Liver (tissue), 9 donors: ENCODE data around the gene IRF9. TPM values are rescaled to one million over a fixed set of nuclear protein-coding genes. Genes with fewer than 3 reads are reported as not detected.

ENCODE experiments used
- DNase-seq: peaks from one replicate; pipeline ENCODE4 v3.0.0-alpha.2; 2017; ENCODE audit warnings: low spot score
- H3K27ac ChIP-seq, 2 donors: one replicate each; pipeline ENCODE4 v1.7.0; 2013; ENCODE audit warnings: inconsistent platforms in 2 of 2, low read length in 2 of 2, control low read depth in 1 of 2, low read depth in 1 of 2, mild to moderate bottlenecking in 1 of 2
- H3K27me3 ChIP-seq, 4 donors: one replicate each; pipeline versions ENCODE4 v1.6.1 to v1.7.0; 2013; ENCODE audit warnings: low read length in 3 of 4, inconsistent platforms in 1 of 4, mild to moderate bottlenecking in 1 of 4, moderate library complexity in 1 of 4; ENCODE audit not compliant: control insufficient read depth in 4 of 4, insufficient read depth in 4 of 4
- H3K36me3 ChIP-seq, 4 donors: one replicate each; pipeline versions ENCODE4 v1.6.1 to v1.7.0; 2013; ENCODE audit warnings: low read length in 3 of 4, mild to moderate bottlenecking in 3 of 4, low read depth in 1 of 4, moderate library complexity in 1 of 4; ENCODE audit not compliant: control insufficient read depth in 4 of 4, insufficient read depth in 3 of 4
- H3K4me1 ChIP-seq, 4 donors: one replicate each; pipeline versions ENCODE4 v1.6.1 to v1.7.0; 2013; ENCODE audit warnings: low read length in 3 of 4, mild to moderate bottlenecking in 3 of 4, moderate library complexity in 1 of 4; ENCODE audit not compliant: control insufficient read depth in 4 of 4, insufficient read depth in 4 of 4
- H3K4me3 ChIP-seq, 3 donors: one replicate each; pipeline versions ENCODE4 v1.6.1 to v1.7.0; 2013; ENCODE audit warnings: low read length in 3 of 3, control low read depth in 1 of 3, low read depth in 1 of 3, mild to moderate bottlenecking in 1 of 3
- H3K9ac ChIP-seq, 2 donors: one replicate each; pipeline ENCODE4 v1.7.0; 2013; ENCODE audit warnings: low read length in 2 of 2, mild to moderate bottlenecking in 2 of 2, moderate library complexity in 2 of 2, control low read depth in 1 of 2, low read depth in 1 of 2
- H3K9me3 ChIP-seq, 4 donors: one replicate each; pipeline versions ENCODE4 v1.6.1 to v1.7.0; 2013; ENCODE audit warnings: low read length in 3 of 4; ENCODE audit not compliant: control insufficient read depth in 4 of 4
- ATF3 ChIP-seq: IDR thresholded peaks from 2 replicates; pipeline ENCODE4 v1.6.1; 2016; ENCODE audit warnings: antibody characterized with exemption
- EGR1 ChIP-seq, 2 donors: IDR thresholded peaks; 2 replicates each; pipeline ENCODE4 v1.6.1; 2016 to 2018; ENCODE audit warnings: antibody characterized with exemption in 2 of 2, low read depth in 2 of 2
- FOXA2 ChIP-seq: IDR thresholded peaks from 2 replicates; pipeline ENCODE4 v1.6.1; 2016; ENCODE audit warnings: antibody characterized with exemption
- GABPA ChIP-seq, 2 donors: IDR thresholded peaks in 1 of 2; conservative IDR thresholded peaks in 1 of 2; 2 replicates each; pipeline ENCODE4 v1.6.1; 2016; ENCODE audit warnings: antibody characterized with exemption in 2 of 2, mild to moderate bottlenecking in 1 of 2, moderate library complexity in 1 of 2
- HNF4A ChIP-seq, 2 donors: conservative IDR thresholded peaks; 2 replicates each; pipeline ENCODE4 v1.6.1; 2016; ENCODE audit warnings: antibody characterized with exemption in 2 of 2, mild to moderate bottlenecking in 2 of 2
- HNF4G ChIP-seq: IDR thresholded peaks from 2 replicates; pipeline ENCODE4 v1.6.1; 2016; ENCODE audit warnings: antibody characterized with exemption
- MAX ChIP-seq: IDR thresholded peaks from 2 replicates; pipeline ENCODE4 v1.6.1; 2016; ENCODE audit warnings: antibody characterized with exemption
- NR2F2 ChIP-seq: IDR thresholded peaks from 2 replicates; pipeline ENCODE4 v1.6.1; 2016; ENCODE audit warnings: antibody characterized with exemption
- RAD21 ChIP-seq, 2 donors: IDR thresholded peaks; 2 replicates each; pipeline ENCODE4 v1.6.1; 2016; ENCODE audit warnings: antibody characterized with exemption in 2 of 2, mild to moderate bottlenecking in 2 of 2
- REST ChIP-seq: IDR thresholded peaks from 2 replicates; pipeline ENCODE4 v1.6.1; 2016; ENCODE audit warnings: antibody characterized with exemption, mild to moderate bottlenecking
- RXRA ChIP-seq, 2 donors: IDR thresholded peaks; 2 replicates each; pipeline ENCODE4 v1.6.1; 2017 to 2018; ENCODE audit warnings: antibody characterized with exemption in 2 of 2, mild to moderate bottlenecking in 1 of 2
- SP1 ChIP-seq: IDR thresholded peaks from 2 replicates; pipeline ENCODE4 v1.6.1; 2018; ENCODE audit warnings: antibody characterized with exemption, mild to moderate bottlenecking
- TAF1 ChIP-seq: conservative IDR thresholded peaks from 2 replicates; pipeline ENCODE4 v1.6.1; 2016; ENCODE audit warnings: antibody characterized with exemption, mild to moderate bottlenecking
- YY1 ChIP-seq: IDR thresholded peaks from 2 replicates; pipeline ENCODE4 v1.6.1; 2016; ENCODE audit warnings: antibody characterized with exemption, mild to moderate bottlenecking
- ZBTB33 ChIP-seq: IDR thresholded peaks from 2 replicates; pipeline ENCODE4 v1.6.1; 2016; ENCODE audit warnings: antibody characterized with exemption
- WGBS: extraction: QIAGEN DNeasy Blood & Tissue Kit; methylation state at CpG from one replicate; pipeline ENCODE4 v1.1.7; 2013; 5-methylcytosine and 5-hydroxymethylcytosine counted together
- polyA plus RNA-seq, 2 donors: library from polyadenylated mRNA; stranded (reverse) in 1 of 2; unstranded in 1 of 2; fragments of 200-250 nt in 1 of 2; fragments of >200 nt in 1 of 2; fragmentation: Nextera tagmentation in 1 of 2; extraction: Ambion mirVana in 1 of 2; gene quantifications; one replicate each; pipeline versions ENCODE4 v1.2.1 to v1.2.3, GENCODE V29; 2013 to 2015
- total RNA-seq, 2 donors: library from RNA; depleted of rRNA; stranded (reverse); fragments of >200 nt; gene quantifications; one replicate each; pipeline ENCODE4 v1.2.3, GENCODE V29; 2014
- TF ChIP-seq, protein P1 (sequence below): fragments of 150-350 bp; IDR thresholded peaks from 2 replicates; pipeline ENCODE4 v1.5.1; 2017; ENCODE audit warnings: improper control_type of control experiment, low read depth, low read length; ENCODE audit not compliant: missing input control
- donor health status: healthy.
- donor health status: healthy.
- donor health status: healthy.
- donor health status: healthy.
- donor health status: healthy.

IRF9 gene
- total and polyA plus RNA-seq, 4 donors: 37.9 to 60.9 (median 51.0) TPM

DNA sequence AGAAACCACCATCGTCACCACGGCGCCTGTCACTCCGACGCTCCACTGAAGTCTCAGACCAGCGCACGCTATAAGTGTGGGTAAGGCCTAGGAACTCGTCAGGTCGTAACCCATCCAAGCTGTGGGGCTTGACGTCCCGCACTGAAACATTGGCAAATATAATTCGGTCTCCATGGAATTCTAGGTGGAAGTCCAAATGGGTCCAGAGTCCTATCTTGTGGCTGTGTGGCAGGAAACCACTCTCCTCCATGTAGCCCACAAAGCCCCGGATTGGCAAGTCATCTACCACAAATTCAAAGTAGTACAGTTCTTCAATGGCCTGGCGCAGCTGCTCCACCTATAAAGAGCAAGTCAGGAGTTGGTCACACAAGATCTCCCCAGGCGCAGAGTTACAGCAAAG lies 31.9 kb downstream of the IRF9 start:
- H3K27ac ChIP-seq: no peak overlapping the region
- H3K9me3 ChIP-seq: no peaks in the 10 kb centered on the region
- no peak overlapping the region for H3K4me3 ChIP-seq
- WGBS: 90% methylated on average over 15 of the region's 15 CpGs
- H3K9ac ChIP-seq: no peak overlapping the region
- no peaks in the 10 kb centered on the region for H3K27me3 ChIP-seq
- DNase-seq: no peak
- H3K4me1 ChIP-seq: peaks cover 2 to 30% (median 21%) of the 10 kb centered on the region in 4 donors
- TF ChIP-seq RAD21 (IDR thresholded peaks at IDR 0.05): no peak
- TF ChIP-seq ATF3: no peak
- TF ChIP-seq EGR1 (IDR thresholded peaks at IDR 0.05; ENCODE audit: low read depth in 2 of 2): no peak
- no peak for TF ChIP-seq TAF1
- TF ChIP-seq ZBTB33: no peak
- TF ChIP-seq HNF4A (conservative IDR thresholded peaks at IDR 0.05): no peak
- TF ChIP-seq, protein P1, sequence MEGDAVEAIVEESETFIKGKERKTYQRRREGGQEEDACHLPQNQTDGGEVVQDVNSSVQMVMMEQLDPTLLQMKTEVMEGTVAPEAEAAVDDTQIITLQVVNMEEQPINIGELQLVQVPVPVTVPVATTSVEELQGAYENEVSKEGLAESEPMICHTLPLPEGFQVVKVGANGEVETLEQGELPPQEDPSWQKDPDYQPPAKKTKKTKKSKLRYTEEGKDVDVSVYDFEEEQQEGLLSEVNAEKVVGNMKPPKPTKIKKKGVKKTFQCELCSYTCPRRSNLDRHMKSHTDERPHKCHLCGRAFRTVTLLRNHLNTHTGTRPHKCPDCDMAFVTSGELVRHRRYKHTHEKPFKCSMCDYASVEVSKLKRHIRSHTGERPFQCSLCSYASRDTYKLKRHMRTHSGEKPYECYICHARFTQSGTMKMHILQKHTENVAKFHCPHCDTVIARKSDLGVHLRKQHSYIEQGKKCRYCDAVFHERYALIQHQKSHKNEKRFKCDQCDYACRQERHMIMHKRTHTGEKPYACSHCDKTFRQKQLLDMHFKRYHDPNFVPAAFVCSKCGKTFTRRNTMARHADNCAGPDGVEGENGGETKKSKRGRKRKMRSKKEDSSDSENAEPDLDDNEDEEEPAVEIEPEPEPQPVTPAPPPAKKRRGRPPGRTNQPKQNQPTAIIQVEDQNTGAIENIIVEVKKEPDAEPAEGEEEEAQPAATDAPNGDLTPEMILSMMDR: no peak
- TF ChIP-seq YY1: no peak
- no peak for TF ChIP-seq HNF4G
- TF ChIP-seq GABPA (IDR thresholded peaks at IDR 0.05 in 1 of 2, conservative IDR thresholded peaks at IDR 0.05 in 1 of 2): no peak
- no peak for TF ChIP-seq SP1
- TF ChIP-seq RXRA (IDR thresholded peaks at IDR 0.05): no peak
- TF ChIP-seq MAX: no peak
- TF ChIP-seq FOXA2: no peak
- no peak for TF ChIP-seq REST
- no peak for TF ChIP-seq NR2F2
- peaks cover 4 to 17% (median 8%) of the 10 kb centered on the region in 4 donors for H3K36me3 ChIP-seq
